Measurements from ENCODE around the gene KBTBD4.
A peak's percentile ranks its signal among the peaks of the same experiment; 100 is the strongest.
"Not testable (repeated sequence)": the region's sequence is repeated elsewhere in the genome, so short reads cannot be mapped to it uniquely, and the experiment has no call there.

The KBTBD4 gene

GRCh38 chr11:47558695-47559094 is 20.1 kb downstream of the KBTBD4 start:
- DNase-seq (ENCODE audit: low spot score), result no peak

- DNase-seq (ENCODE audit: low spot score), result not testable (repeated sequence)
Observed at GRCh38 chr11:47557004-47557403, 21.8 kb downstream of the KBTBD4 start.

GRCh38 chr11:47553406-47553743 is 25.4 kb downstream of the KBTBD4 start:
- no peak for DNase-seq (ENCODE audit: low spot score)

GRCh38 chr11:47552566-47553405 is 26.0 kb downstream of the KBTBD4 start, which contains the start of gene CELF1:
Gene CELF1, minus strand, starts transcription at chr11:47553132. Its CDS starts 53,609 bp downstream, at chr11:47499523.
- peak; percentile 61 for DNase-seq (ENCODE audit: low spot score)

- DNase-seq (ENCODE audit: low spot score), result no peak
Observed at GRCh38 chr11:47552056-47552565, 26.7 kb downstream of the KBTBD4 start.

GRCh38 chr11:47551086-47551485 is 27.7 kb downstream of the KBTBD4 start:
- peak; percentile 31 for DNase-seq (ENCODE audit: low spot score)

- no peak for DNase-seq (ENCODE audit: low spot score)
Observed at GRCh38 chr11:47550288-47551047, 28.3 kb downstream of the KBTBD4 start.

GRCh38 chr11:47546274-47546673 is 32.5 kb downstream of the KBTBD4 start:
- DNase-seq (ENCODE audit: low spot score), result not testable (repeated sequence)

GRCh38 chr11:47545298-47545697 is 33.5 kb downstream of the KBTBD4 start:
- no peak for DNase-seq (ENCODE audit: low spot score)

GRCh38 chr11:47541070-47541469 is 37.7 kb downstream of the KBTBD4 start:
- no peak for DNase-seq (ENCODE audit: low spot score)

- DNase-seq (ENCODE audit: low spot score), result no peak
Observed at GRCh38 chr11:47539681-47540039, 39.1 kb downstream of the KBTBD4 start.

GRCh38 chr11:47538741-47539565 is 39.8 kb downstream of the KBTBD4 start:
- DNase-seq (ENCODE audit: low spot score), result no peak

GRCh38 chr11:47536915-47537314 is 41.9 kb downstream of the KBTBD4 start:
- DNase-seq (ENCODE audit: low spot score), result no peak

- no peak for DNase-seq (ENCODE audit: low spot score)
Observed at GRCh38 chr11:47534704-47535251, 44.0 kb downstream of the KBTBD4 start.

GRCh38 chr11:47533690-47534151 is 45.0 kb downstream of the KBTBD4 start:
- no peak for DNase-seq (ENCODE audit: low spot score)

- DNase-seq (ENCODE audit: low spot score), result no peak
Observed at GRCh38 chr11:47532597-47533213, 46.1 kb downstream of the KBTBD4 start.

GRCh38 chr11:47531666-47532065 is 47.1 kb downstream of the KBTBD4 start:
- DNase-seq (ENCODE audit: low spot score), result no peak

- DNase-seq (ENCODE audit: low spot score), result not testable (repeated sequence)
Observed at GRCh38 chr11:47530721-47531120, 48.0 kb downstream of the KBTBD4 start.

GRCh38 chr11:47529951-47530350 is 48.8 kb downstream of the KBTBD4 start:
- no peak for DNase-seq (ENCODE audit: low spot score)

GRCh38 chr11:47527186-47527585 is 51.6 kb downstream of the KBTBD4 start:
- no peak for DNase-seq (ENCODE audit: low spot score)

GRCh38 chr11:47526032-47526431 is 52.7 kb downstream of the KBTBD4 start:
- DNase-seq (ENCODE audit: low spot score), result not testable (repeated sequence)
